A549 (cell line): ENCODE measurements around the gene XPNPEP2. TPM values are rescaled to one million over a fixed set of nuclear protein-coding genes. Genes with fewer than 3 reads are reported as not detected.

Experiments
- ATAC-seq, 2 experiments: fragments of 200-7000 bp in 1 of 2; fragments of >200 bp in 1 of 2; cut with Nextera tagmentation in 1 of 2; cut with Tn5 transposase in 1 of 2; 3 replicates each; pipeline versions ENCODE4 v1.8.0 to v1.9.1; 2018 to 2020; ENCODE audit warnings: mild to moderate bottlenecking in 1 of 2, moderate library complexity in 1 of 2
- CTCF ChIA-PET: fragments of 300-600 bp; sonication (Branson Sonifier 250); formaldehyde crosslinking; extraction: SDS; loops from one replicate; lab custom pipeline; 2021; ENCODE audit warnings: antibody characterized with exemption, inconsistent platforms; lab: Yijun Ruan, JAX
- POLR2A ChIA-PET: fragments of 350-600 bp; formaldehyde crosslinking; extraction: SDS; loops from one replicate; lab custom pipeline; 2021; ENCODE audit warnings: antibody characterized with exemption, inconsistent platforms; lab: Yijun Ruan, JAX
- DNase-seq, 2 experiments: peaks; one replicate each; pipeline versions ENCODE4 v3.0.0 to v3.0.0-alpha.2; 2011 to 2016; ENCODE audit warnings: low read depth in 1 of 2, low spot score in 1 of 2
- FAIRE-seq: peaks from 2 replicates; lab custom pipeline; 2011; peaks lifted over from hg19 to GRCh38; lab: Jason Lieb, UNC
- H3K27ac ChIP-seq, 2 experiments: fragments of >200 bp; sonication (Bioruptor Twin); formaldehyde crosslinking; 3 replicates each; pipeline ENCODE4 v1.5.1; 2016 to 2017
- H3K4me1 ChIP-seq: fragments of >200 bp; sonication (Bioruptor Twin); formaldehyde crosslinking; 3 replicates; pipeline ENCODE4 v1.6.1; 2016
- H3K4me2 ChIP-seq: fragments of >200 bp; sonication (Bioruptor Twin); formaldehyde crosslinking; 3 replicates; pipeline ENCODE4 v1.6.1; 2016
- H3K4me3 ChIP-seq: fragments of >200 bp; sonication (Bioruptor Twin); formaldehyde crosslinking; 3 replicates; pipeline ENCODE4 v1.5.1; 2016
- H3K9me3 ChIP-seq: fragments of >200 bp; sonication (Bioruptor Twin); formaldehyde crosslinking; 3 replicates; pipeline ENCODE4 v1.6.1; 2016
- BHLHE40 ChIP-seq: IDR thresholded peaks from 2 replicates; pipeline ENCODE4 v1.6.1; 2012; ENCODE audit warnings: low read depth, low read length, inconsistent platforms
- CBX8 ChIP-seq: fragments of 200-600 bp; sonication (generic); IDR thresholded peaks from 2 replicates; pipeline ENCODE4 v1.6.1; 2016
- FOSL2 ChIP-seq, 2 experiments: fragments of 450-650 bp in 1 of 2; fragments of >200 bp in 1 of 2; sonication (Bioruptor Twin) in 1 of 2; formaldehyde crosslinking; IDR thresholded peaks; 2 replicates each; pipeline versions ENCODE4 v1.5.0 to v1.6.1; 2016 to 2020; ENCODE audit warnings: mild to moderate bottlenecking in 1 of 2, moderate library complexity in 1 of 2
- MAFK ChIP-seq: fragments of 450-650 bp; IDR thresholded peaks from 2 replicates; pipeline ENCODE4 v1.6.1; 2014; ENCODE audit not compliant: partially characterized antibody
- NR3C1 ChIP-seq: fragments of >200 bp; sonication (Bioruptor Twin); formaldehyde crosslinking; IDR thresholded peaks from 3 replicates; pipeline ENCODE4 v1.6.1; 2017
- POLR2A ChIP-seq: IDR thresholded peaks from 2 replicates; pipeline ENCODE4 v1.6.1; 2012; ENCODE audit warnings: mild to moderate bottlenecking, low read length
- RAD21 ChIP-seq, 2 experiments: fragments of >200 bp in 1 of 2; sonication (Bioruptor Twin) in 1 of 2; formaldehyde crosslinking in 1 of 2; IDR thresholded peaks in 1 of 2; conservative IDR thresholded peaks in 1 of 2; 2 replicates in 1 of 2; 3 replicates in 1 of 2; pipeline ENCODE4 v1.6.1; 2012 to 2018; ENCODE audit warnings: inconsistent platforms in 1 of 2
- TP53 ChIP-seq: fragments of 250-450 bp; sonication (Bioruptor Pico); IDR thresholded peaks from 2 replicates; pipeline ENCODE4 v1.5.0; 2021; ENCODE audit warnings: mild to moderate bottlenecking, moderate library complexity
- ZSCAN20 ChIP-seq: fragments of 250-450 bp; sonication (Bioruptor Pico); IDR thresholded peaks from 2 replicates; pipeline ENCODE4 v1.8.0; 2022; ENCODE audit warnings: mild to moderate bottlenecking, moderate library complexity
- WGBS: methylation state at CpG from one replicate; pipeline ENCODE4 v1.1.6; 2017; ENCODE audit errors: missing lambda C conversion rate; 5-methylcytosine and 5-hydroxymethylcytosine counted together
- polyA plus RNA-seq, 4 experiments: library from polyadenylated mRNA; depleted of rRNA in 3 of 4; stranded (reverse); fragments of >200 nt; fragmentation: RNase III in 1 of 4; extraction: RNeasy Plus Mini Kit Qiagen cat#74134 plus additional on column Dnase treatment in 1 of 4; gene quantifications; 2 replicates in 3 of 4; 3 replicates in 1 of 4; pipeline ENCODE4 v1.2.3, GENCODE V29; 2011 to 2017
- TF ChIP-seq, protein P1 (sequence below): fragments of >200 bp; sonication (Bioruptor Twin); formaldehyde crosslinking; IDR thresholded peaks from 3 replicates; pipeline ENCODE4 v1.6.1; 2016
- TF ChIP-seq, protein P2 (sequence below): fragments of 250-450 bp; sonication (Bioruptor Pico); IDR thresholded peaks from 2 replicates; pipeline ENCODE4 v1.5.0; 2020; ENCODE audit warnings: low read depth, mild to moderate bottlenecking, moderate library complexity
- TF ChIP-seq, protein P3 (sequence below): IDR thresholded peaks from 2 replicates; pipeline ENCODE4 v1.6.1; 2012; ENCODE audit warnings: low read depth, borderline replicate concordance

Gene XPNPEP2
- polyA plus RNA-seq, 2 of the 4 experiments (the other 2 are of a cell fraction) = not detected

DNA sequence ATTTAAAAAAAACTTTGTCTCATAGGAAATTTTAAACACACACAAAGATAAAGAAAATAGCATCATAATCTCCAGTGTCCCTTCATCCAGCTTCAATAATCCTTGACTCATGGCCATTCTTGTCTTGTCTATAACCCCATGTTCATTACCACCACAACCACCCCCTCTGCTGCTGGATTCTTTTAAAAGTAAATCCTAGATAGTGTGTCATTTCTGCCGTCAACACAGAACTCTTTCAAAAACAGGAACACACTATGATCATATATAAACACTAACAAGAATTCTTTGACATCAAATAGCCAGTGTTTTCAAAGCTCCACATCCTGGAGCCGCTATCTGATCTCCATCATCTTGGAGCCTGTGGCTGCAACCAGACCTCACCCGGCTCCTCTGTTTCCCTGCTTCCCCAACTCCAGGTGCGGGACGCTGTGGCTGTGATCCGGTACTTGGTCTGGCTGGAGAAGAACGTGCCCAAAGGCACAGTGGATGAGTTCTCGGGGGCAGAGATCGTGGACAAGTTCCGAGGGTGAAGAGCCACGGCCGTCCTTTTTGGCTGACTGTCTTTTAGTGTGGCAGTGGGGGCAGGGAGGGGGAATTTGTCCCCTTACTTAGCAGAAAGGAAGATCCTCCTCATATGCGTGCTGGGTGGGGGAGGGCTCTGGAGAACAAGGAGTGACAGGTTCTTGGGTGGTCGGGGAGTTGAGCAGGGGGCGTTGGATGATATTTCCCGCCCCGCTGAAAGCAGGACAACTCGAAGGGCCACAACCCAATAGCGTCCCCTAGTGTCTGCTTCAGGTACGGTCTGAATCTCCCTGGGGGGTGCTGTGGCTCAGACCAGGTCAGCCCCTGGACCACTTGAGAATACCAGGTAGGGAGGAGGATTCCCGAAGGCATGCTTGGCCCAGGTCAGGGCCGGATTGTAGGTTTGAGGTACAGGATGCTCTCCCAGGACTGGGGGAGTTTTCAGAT is 15.6 kb downstream of the XPNPEP2 start:
- ATAC-seq (0 out of 6 replicates have a peak, but pooled peaks of 1 of the 2 experiments have one; percentile 18), DNase-seq (no peak), FAIRE-seq (no peak)
- CTCF ChIA-PET = interaction anchor here (0.7 to 1.9 kb wide), 6 partner anchors 9 to 307 kb away, joined by 3 to 6 read pairs (median 4); no protein-coding TSS in a partner anchor
- no peak overlapping the region for H3K27ac ChIP-seq
- H3K4me2 ChIP-seq = no peak overlapping the region
- TF ChIP-seq NR3C1 = no peak
- TF ChIP-seq, protein P1, sequence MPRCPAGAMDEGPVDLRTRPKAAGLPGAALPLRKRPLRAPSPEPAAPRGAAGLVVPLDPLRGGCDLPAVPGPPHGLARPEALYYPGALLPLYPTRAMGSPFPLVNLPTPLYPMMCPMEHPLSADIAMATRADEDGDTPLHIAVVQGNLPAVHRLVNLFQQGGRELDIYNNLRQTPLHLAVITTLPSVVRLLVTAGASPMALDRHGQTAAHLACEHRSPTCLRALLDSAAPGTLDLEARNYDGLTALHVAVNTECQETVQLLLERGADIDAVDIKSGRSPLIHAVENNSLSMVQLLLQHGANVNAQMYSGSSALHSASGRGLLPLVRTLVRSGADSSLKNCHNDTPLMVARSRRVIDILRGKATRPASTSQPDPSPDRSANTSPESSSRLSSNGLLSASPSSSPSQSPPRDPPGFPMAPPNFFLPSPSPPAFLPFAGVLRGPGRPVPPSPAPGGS = no peak
- TF ChIP-seq RAD21 (conservative IDR thresholded peaks at IDR 0.05 in 1 of 2, IDR thresholded peaks at IDR 0.05 in 1 of 2) = peak in 1 of 2 experiments; percentile 15; a peak in 1 of 5 replicates
- 82% methylated on average over 12 of the region's 22 CpGs for WGBS
- no peaks in the 10 kb centered on the region for H3K9me3 ChIP-seq
- H3K4me1 ChIP-seq = no peaks in the 10 kb centered on the region
- no peak overlapping the region for H3K4me3 ChIP-seq
- POLR2A ChIA-PET = no interaction called here

DNA sequence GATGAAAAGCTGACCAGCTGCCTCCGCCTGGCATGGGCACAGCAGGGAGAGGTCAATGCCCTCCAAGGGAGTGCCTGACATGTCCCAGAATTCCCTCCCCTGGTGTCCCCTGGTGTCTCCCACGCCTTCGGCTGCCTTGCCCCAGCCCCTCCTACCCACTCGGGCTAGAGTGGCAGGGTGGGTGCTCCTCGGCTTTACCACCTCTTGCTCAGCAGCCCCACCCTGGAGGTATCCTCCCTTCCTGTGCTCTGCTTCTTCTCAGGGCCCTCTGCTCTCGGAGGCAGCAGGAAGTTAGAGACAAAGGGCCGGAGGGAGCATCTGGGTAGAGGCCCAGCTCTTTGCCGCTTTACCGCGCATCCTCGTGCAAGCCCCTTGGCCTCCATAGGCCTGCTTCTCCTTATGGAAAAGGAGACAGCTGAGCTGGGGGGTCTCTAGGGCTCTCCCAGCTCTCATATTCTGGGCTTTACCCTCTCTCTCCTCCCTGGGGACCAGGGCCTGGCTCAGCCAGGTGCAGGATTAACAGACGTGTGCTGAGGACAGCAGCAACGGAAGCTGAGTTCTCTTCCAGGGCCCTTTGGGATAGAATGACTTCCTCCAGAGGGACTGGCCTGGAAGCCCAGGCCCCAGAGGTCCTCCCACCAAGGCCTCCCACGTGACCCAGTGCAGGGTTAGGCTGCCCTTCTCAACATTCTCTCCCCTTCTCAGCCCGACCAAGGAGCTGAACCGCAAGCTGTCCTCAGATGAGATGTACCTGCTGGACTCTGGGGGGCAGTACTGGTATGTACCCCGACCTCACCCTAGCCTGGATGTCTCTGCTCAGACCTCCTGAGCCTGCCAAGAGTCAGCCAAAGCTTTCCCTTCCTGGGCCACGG is 17.2 kb downstream of the XPNPEP2 start:
- Histone ChIP-seq H3K4me1 (no peaks in the 10 kb centered on the region), H3K4me2 (no peak overlapping the region), H3K9me3 (no peaks in the 10 kb centered on the region), H3K27ac (no peak overlapping the region), H3K4me3 (no peak overlapping the region)
- ATAC-seq = peak in 1 of 2 experiments; percentile 28; a peak in 2 of 6 replicates
- WGBS = 91% methylated on average over 16 of the region's 18 CpGs
- ChIA-PET CTCF (interaction anchor here (0.6 to 1.9 kb wide), 7 partner anchors 11 to 305 kb away, joined by 3 to 6 read pairs (median 4); no protein-coding TSS in a partner anchor), POLR2A (no interaction called here)
- no peak for DNase-seq
- FAIRE-seq = no peak
- TF ChIP-seq, protein P2, sequence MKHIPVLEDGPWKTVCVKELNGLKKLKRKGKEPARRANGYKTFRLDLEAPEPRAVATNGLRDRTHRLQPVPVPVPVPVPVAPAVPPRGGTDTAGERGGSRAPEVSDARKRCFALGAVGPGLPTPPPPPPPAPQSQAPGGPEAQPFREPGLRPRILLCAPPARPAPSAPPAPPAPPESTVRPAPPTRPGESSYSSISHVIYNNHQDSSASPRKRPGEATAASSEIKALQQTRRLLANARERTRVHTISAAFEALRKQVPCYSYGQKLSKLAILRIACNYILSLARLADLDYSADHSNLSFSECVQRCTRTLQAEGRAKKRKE (CRISPR knock-in tag) = no peak
- TF ChIP-seq TP53 (no peak), POLR2A (no peak), ZSCAN20 (CRISPR knock-in tag) (no peak), BHLHE40 (no peak)
- TF ChIP-seq, protein P3, sequence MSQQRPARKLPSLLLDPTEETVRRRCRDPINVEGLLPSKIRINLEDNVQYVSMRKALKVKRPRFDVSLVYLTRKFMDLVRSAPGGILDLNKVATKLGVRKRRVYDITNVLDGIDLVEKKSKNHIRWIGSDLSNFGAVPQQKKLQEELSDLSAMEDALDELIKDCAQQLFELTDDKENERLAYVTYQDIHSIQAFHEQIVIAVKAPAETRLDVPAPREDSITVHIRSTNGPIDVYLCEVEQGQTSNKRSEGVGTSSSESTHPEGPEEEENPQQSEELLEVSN = no peak

GRCh38 chrX:129759576-129760061 is 20.8 kb downstream of the XPNPEP2 start:
- peak in 1 of 2 experiments; percentile 9 for DNase-seq
- WGBS = 68% methylated on average over 9 of the region's 14 CpGs
- Histone ChIP-seq H3K4me2 (no peak overlapping the region), H3K27ac (no peak overlapping the region), H3K4me3 (no peak overlapping the region)
- no peak for FAIRE-seq
- CTCF ChIA-PET = interaction anchor here (1.0 to 1.9 kb wide), 2 partner anchors 33 to 37 kb away, joined by 3 to 6 read pairs; no protein-coding TSS in a partner anchor
- TF ChIP-seq MAFK = peak; percentile 69
- TF ChIP-seq CBX8 = no peak
- no peak for TF ChIP-seq FOSL2 (IDR thresholded peaks at IDR 0.05)
- no peak for TF ChIP-seq FOSL2 (CRISPR knock-in tag; IDR thresholded peaks at IDR 0.05)
- TF ChIP-seq, all 56 proteins: peak for 1
- peak; percentile 31 to 55; a peak in 3 of 6 replicates for ATAC-seq
- no peaks in the 10 kb centered on the region for H3K4me1 ChIP-seq
- H3K9me3 ChIP-seq = no peaks in the 10 kb centered on the region
- POLR2A ChIA-PET = no interaction called here
